NOMO-1 treated with DMSO at 0.1 percent for 48 hours (cell line): ENCODE measurements around the gene BRF1.
A peak's percentile ranks its signal among the peaks of the same experiment; 100 is the strongest.
"Not testable (repeated sequence)": the region's sequence is repeated elsewhere in the genome, so short reads cannot be mapped to it uniquely, and the experiment has no call there.

Experiments used
- DNase-seq: peaks from one replicate; lab custom pipeline; 2025; ENCODE audit not compliant: unreplicated experiment; lab: John Stamatoyannopoulos, UW

The BRF1 gene

GRCh38 chr14:105290621-105291346 lies 10.0 kb downstream of the BRF1 start:
- no peak for DNase-seq

GRCh38 chr14:105288936-105289335 lies 11.9 kb downstream of the BRF1 start:
- DNase-seq = not testable (repeated sequence)

- no peak for DNase-seq
These were observed 13.3 kb downstream of the BRF1 start for GRCh38 chr14:105287249-105288102.

GRCh38 chr14:105286759-105287144 lies 14.0 kb downstream of the BRF1 start:
- no peak for DNase-seq

GRCh38 chr14:105285174-105285573 lies 15.6 kb downstream of the BRF1 start:
- no peak for DNase-seq

- no peak for DNase-seq
These were observed 16.9 kb downstream of the BRF1 start for GRCh38 chr14:105283899-105284298.

GRCh38 chr14:105283028-105283427 lies 17.8 kb downstream of the BRF1 start:
- DNase-seq = no peak

- no peak for DNase-seq
These were observed 18.6 kb downstream of the BRF1 start for GRCh38 chr14:105282098-105282725.

GRCh38 chr14:105281371-105282097 lies 19.3 kb downstream of the BRF1 start:
- DNase-seq = peak; percentile 49

GRCh38 chr14:105280525-105280924 lies 20.3 kb downstream of the BRF1 start:
- no peak for DNase-seq

- no peak for DNase-seq
These were observed 21.0 kb downstream of the BRF1 start for GRCh38 chr14:105279642-105280361.

GRCh38 chr14:105277448-105277847 lies 23.4 kb downstream of the BRF1 start:
- not testable (repeated sequence) for DNase-seq

GRCh38 chr14:105275267-105275946 lies 25.4 kb downstream of the BRF1 start:
- no peak for DNase-seq

- no peak for DNase-seq
These were observed 26.2 kb downstream of the BRF1 start for GRCh38 chr14:105274637-105275036.

- DNase-seq = no peak
These were observed 27.7 kb downstream of the BRF1 start for GRCh38 chr14:105273062-105273461.

GRCh38 chr14:105272623-105273022 lies 28.2 kb downstream of the BRF1 start:
- DNase-seq = no peak

GRCh38 chr14:105271224-105271890 lies 29.4 kb downstream of the BRF1 start:
- DNase-seq = no peak

GRCh38 chr14:105269405-105269804 lies 31.4 kb downstream of the BRF1 start:
- no peak for DNase-seq

GRCh38 chr14:105268736-105269354 lies 32.0 kb downstream of the BRF1 start:
- no peak for DNase-seq
